HepG2 (cell line): Measurements from ENCODE around the gene NTN5. TPM values are rescaled to one million over a fixed set of nuclear protein-coding genes. Genes with fewer than 3 reads are reported as not detected.

Source experiments
- ARID5B ChIP-seq: IDR thresholded peaks from 2 replicates; pipeline ENCODE4 v1.4.0; 2020; ENCODE audit warnings: mild to moderate bottlenecking, missing genetic modification reagents
- ATF1 ChIP-seq: IDR thresholded peaks from 2 replicates; pipeline ENCODE4 v1.6.1; 2016; ENCODE audit warnings: mild to moderate bottlenecking, control low read depth
- CBX2 ChIP-seq, 2 experiments: fragments of 200-600 bp in 1 of 2; sonication (generic); formaldehyde crosslinking in 1 of 2; IDR thresholded peaks; 2 replicates each; pipeline versions ENCODE4 v1.7.0 to v1.8.1; 2018 to 2022; ENCODE audit warnings: low read depth in 2 of 2, low read length in 1 of 2, mild to moderate bottlenecking in 1 of 2, missing genetic modification reagents in 1 of 2
- ELF4 ChIP-seq: sonication (generic); formaldehyde crosslinking; IDR thresholded peaks from 2 replicates; pipeline ENCODE4 v1.5.0; 2020; ENCODE audit warnings: missing genetic modification reagents, mild to moderate bottlenecking, moderate library complexity, borderline replicate concordance
- GMEB2 ChIP-seq: IDR thresholded peaks from 2 replicates; pipeline ENCODE4 v1.6.1; 2016; ENCODE audit warnings: missing biosample characterization, missing genetic modification reagents, low read depth
- GTF3A ChIP-seq: sonication (generic); formaldehyde crosslinking; conservative IDR thresholded peaks from 2 replicates; pipeline ENCODE4 v1.4.0; 2020; ENCODE audit warnings: mild to moderate bottlenecking, missing genetic modification reagents
- HIC2 ChIP-seq: sonication (generic); formaldehyde crosslinking; IDR thresholded peaks from 2 replicates; pipeline ENCODE4 v1.9.0; 2022; ENCODE audit warnings: low read depth, missing genetic modification reagents
- HNRNPH1 ChIP-seq: fragments of 200-400 bp; formaldehyde crosslinking; optimal IDR thresholded peaks from 2 replicates; pipeline ENCODE3; 2017; ENCODE audit warnings: mild to moderate bottlenecking, low read depth, low read length
- HNRNPUL1 ChIP-seq: fragments of 200-400 bp; formaldehyde crosslinking; IDR thresholded peaks from 2 replicates; pipeline ENCODE4 v1.6.1; 2017; ENCODE audit warnings: low read depth, mild to moderate bottlenecking, low read length, moderate library complexity
- HOXD1 ChIP-seq: sonication (generic); formaldehyde crosslinking; IDR thresholded peaks from 2 replicates; pipeline ENCODE4 v1.5.0; 2020; ENCODE audit warnings: missing genetic modification reagents
- MAZ ChIP-seq, 2 experiments: sonication (generic) in 1 of 2; formaldehyde crosslinking in 1 of 2; IDR thresholded peaks; 2 replicates each; pipeline versions ENCODE4 v1.5.0 to v1.6.1; 2012 to 2020; ENCODE audit warnings: low read depth in 2 of 2, mild to moderate bottlenecking in 2 of 2, borderline replicate concordance in 1 of 2, improper control_type of control experiment in 1 of 2, low read length in 1 of 2, missing genetic modification reagents in 1 of 2, moderate library complexity in 1 of 2
- PHF21A ChIP-seq: sonication (generic); formaldehyde crosslinking; IDR thresholded peaks from 2 replicates; pipeline ENCODE4 v1.5.0; 2020; ENCODE audit warnings: mild to moderate bottlenecking, missing genetic modification reagents
- RARA ChIP-seq: IDR thresholded peaks from 2 replicates; pipeline ENCODE4 v1.6.1; 2016; ENCODE audit warnings: missing genetic modification reagents, missing compliant biosample characterization
- SALL1 ChIP-seq: sonication (generic); formaldehyde crosslinking; IDR thresholded peaks from 2 replicates; pipeline ENCODE4 v1.8.0; 2022; ENCODE audit warnings: mild to moderate bottlenecking, missing genetic modification reagents
- TOE1 ChIP-seq: sonication (generic); formaldehyde crosslinking; IDR thresholded peaks from 2 replicates; pipeline ENCODE4 v1.4.0; 2020; ENCODE audit warnings: mild to moderate bottlenecking, missing genetic modification reagents
- ZNF253 ChIP-seq: sonication (generic); formaldehyde crosslinking; IDR thresholded peaks from 2 replicates; pipeline ENCODE4 v1.8.0; 2022; ENCODE audit warnings: mild to moderate bottlenecking, missing genetic modification reagents, borderline replicate concordance
- ZNF430 ChIP-seq: sonication (generic); formaldehyde crosslinking; IDR thresholded peaks from 2 replicates; pipeline ENCODE4 v1.9.0; 2021; ENCODE audit warnings: mild to moderate bottlenecking, missing genetic modification reagents
- ZNF530 ChIP-seq: sonication (generic); formaldehyde crosslinking; IDR thresholded peaks from 2 replicates; pipeline ENCODE4 v1.5.0; 2020; ENCODE audit warnings: low read depth, mild to moderate bottlenecking, missing genetic modification reagents
- ZNF543 ChIP-seq: sonication (generic); formaldehyde crosslinking; IDR thresholded peaks from 2 replicates; pipeline ENCODE4 v1.4.0; 2020; ENCODE audit warnings: mild to moderate bottlenecking, missing genetic modification reagents
- ZNF546 ChIP-seq: sonication (generic); formaldehyde crosslinking; conservative IDR thresholded peaks from 2 replicates; pipeline ENCODE4 v1.8.1; 2023; ENCODE audit warnings: mild to moderate bottlenecking, missing genetic modification reagents
- ZNF550 ChIP-seq: sonication (generic); formaldehyde crosslinking; IDR thresholded peaks from 2 replicates; pipeline ENCODE4 v1.4.0; 2020; ENCODE audit warnings: mild to moderate bottlenecking, missing genetic modification reagents, borderline replicate concordance
- ZNF788 ChIP-seq: sonication (generic); formaldehyde crosslinking; IDR thresholded peaks from 2 replicates; pipeline ENCODE4 v1.5.0; 2020; ENCODE audit warnings: mild to moderate bottlenecking, missing genetic modification reagents, borderline replicate concordance
- polyA plus RNA-seq, 8 experiments: library from polyadenylated mRNA; depleted of rRNA in 3 of 8; stranded (reverse) in 7 of 8; unstranded in 1 of 8; fragments of >200 nt; fragmentation: Illumina TruSeq in 4 of 8; extraction: Trizol in 4 of 8; gene quantifications; 2 replicates each; pipeline versions ENCODE4 v1.2.1 to v1.2.3, GENCODE V29; 2011 to 2016; ENCODE audit warnings: low read depth in 4 of 8, missing spikeins in 1 of 8, mixed read lengths in 1 of 8; ENCODE audit not compliant: insufficient read depth in 1 of 8
- total RNA-seq, 5 experiments: library from RNA; depleted of rRNA; stranded (reverse); fragments of >200 nt; fragmentation: Illumina TruSeq; extraction: Trizol; gene quantifications; 2 replicates each; pipeline ENCODE4 v1.2.3, GENCODE V29; 2016; ENCODE audit warnings: low read depth in 1 of 5

NTN5 gene
- total and polyA plus RNA-seq, 2 of the 13 experiments (the other 11 are each of a cell fraction or from before 2014, with no cell fraction given): 0.05 TPM; not detected in 1

DNA sequence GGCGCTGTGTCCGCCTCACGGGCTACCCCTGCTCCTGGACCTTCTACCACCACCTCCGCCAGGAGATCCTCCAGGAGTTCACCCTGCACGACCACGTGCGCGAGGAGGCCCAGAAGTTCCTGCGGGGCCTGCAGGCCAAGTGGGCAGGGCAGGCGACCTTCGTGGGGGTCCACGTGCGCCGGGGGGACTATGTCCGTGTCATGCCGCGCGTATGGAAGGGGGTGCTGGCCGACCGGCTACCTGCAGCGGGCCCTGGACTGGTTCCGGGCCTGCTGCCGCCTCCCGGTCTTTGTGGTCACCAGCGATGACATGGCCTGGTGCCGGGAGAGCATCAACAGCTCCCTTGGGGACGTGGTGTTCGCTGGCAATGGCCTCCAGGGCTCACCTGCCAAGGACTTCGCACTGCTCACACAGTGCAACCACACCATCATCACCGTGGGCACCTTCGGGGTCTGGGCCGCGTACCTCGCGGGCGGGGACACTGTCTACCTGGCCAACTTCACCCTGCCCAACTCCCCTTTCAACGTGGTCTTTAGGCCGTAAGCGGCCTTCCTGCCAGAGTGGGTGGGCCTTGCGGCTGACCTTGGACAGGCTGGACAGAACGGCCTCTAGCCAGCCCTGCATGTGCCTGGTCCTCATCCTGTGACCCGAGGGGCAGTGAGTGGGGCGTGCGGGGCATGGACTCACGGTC lies 7.8 kb upstream of the NTN5 start (continued):
- TF ChIP-seq HIC2 (CRISPR knock-in tag): peak; percentile 43; the same call in 1 of the 2 replicates
- no peak for TF ChIP-seq ZNF543 (CRISPR knock-in tag)
- TF ChIP-seq TOE1: no peak
- TF ChIP-seq ZNF788 (CRISPR knock-in tag): no peak
- no peak for TF ChIP-seq ZNF546 (CRISPR knock-in tag)
- TF ChIP-seq ZNF550 (CRISPR knock-in tag): no peak
- TF ChIP-seq HNRNPH1: no peak
- no peak for TF ChIP-seq ATF1 (CRISPR knock-in tag)
- no peak for TF ChIP-seq GMEB2
- TF ChIP-seq ZNF430 (CRISPR knock-in tag): no peak
- TF ChIP-seq MAZ (IDR thresholded peaks at IDR 0.05; ENCODE audit: borderline replicate concordance, low read depth, low read length): no peak
- no peak for TF ChIP-seq MAZ (CRISPR knock-in tag; IDR thresholded peaks at IDR 0.05; ENCODE audit: low read depth)
- no peak for TF ChIP-seq HNRNPUL1
- no peak for TF ChIP-seq GTF3A (CRISPR knock-in tag)
- no peak for TF ChIP-seq ELF4 (CRISPR knock-in tag)
- TF ChIP-seq ARID5B (CRISPR knock-in tag): peak; percentile 41
- TF ChIP-seq PHF21A (CRISPR knock-in tag): peak; percentile 38; the same call in 1 of the 2 replicates
- 0 out of 2 replicates have a peak, but pooled peaks have one; percentile 13 for TF ChIP-seq RARA (CRISPR knock-in tag)
- TF ChIP-seq HOXD1: no peak
- TF ChIP-seq CBX2 (IDR thresholded peaks at IDR 0.05; ENCODE audit: low read depth, low read length): no peak
- no peak for TF ChIP-seq CBX2 (CRISPR knock-in tag; IDR thresholded peaks at IDR 0.05; ENCODE audit: low read depth)
- no peak for TF ChIP-seq ZNF530
- peak; percentile 52; the same call in 1 of the 2 replicates for TF ChIP-seq SALL1 (CRISPR knock-in tag)
- TF ChIP-seq ZNF253: no peak
